Activated T-cell treated with anti-CD3 and anti-CD28 coated beads, Interleukin-2, amount 50 U/mL, for 48 hours (primary cell): ENCODE measurements around the gene CAPN10.
"Not testable (repeated sequence)": the region's sequence is repeated elsewhere in the genome, so short reads cannot be mapped to it uniquely, and the experiment has no call there.

ENCODE experiments used
- DNase-seq, 2 experiments: peaks; one replicate each; pipeline ENCODE4 v3.0.0-alpha.2; 2020

The CAPN10 gene

DNA sequence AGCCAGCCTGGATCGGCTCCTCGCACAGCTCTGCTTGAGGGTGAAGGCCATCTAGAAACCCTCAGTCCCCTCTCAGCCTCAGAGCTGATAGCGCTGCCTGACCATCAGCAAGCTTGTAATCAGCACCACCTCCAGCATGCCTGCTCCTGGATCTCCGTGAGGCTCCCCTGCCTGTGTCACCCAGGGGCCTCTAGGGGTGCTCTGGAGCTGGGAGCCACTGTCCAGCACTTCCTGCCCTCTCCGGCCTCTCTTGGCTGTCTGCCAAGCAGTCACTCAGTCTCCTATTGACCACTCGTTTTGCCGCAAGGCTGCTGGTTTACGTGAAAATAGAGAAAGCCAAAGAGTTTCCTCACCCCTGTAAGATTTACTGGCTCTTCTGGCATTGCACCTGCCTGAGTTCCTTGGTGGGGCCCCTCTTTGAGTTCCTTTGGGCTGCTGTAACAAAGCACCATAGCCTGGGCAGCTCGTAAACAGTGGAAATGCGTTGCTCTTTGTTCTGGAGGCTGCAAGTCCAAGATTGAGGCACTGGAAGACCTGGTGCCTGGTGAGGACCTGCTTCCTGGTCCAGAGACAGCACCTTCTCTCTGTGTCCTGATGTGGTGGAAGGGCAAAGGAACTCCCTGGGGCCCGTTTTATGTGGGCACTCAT is 17.9 kb downstream of the CAPN10 start:
- DNase-seq, result no peak

DNA sequence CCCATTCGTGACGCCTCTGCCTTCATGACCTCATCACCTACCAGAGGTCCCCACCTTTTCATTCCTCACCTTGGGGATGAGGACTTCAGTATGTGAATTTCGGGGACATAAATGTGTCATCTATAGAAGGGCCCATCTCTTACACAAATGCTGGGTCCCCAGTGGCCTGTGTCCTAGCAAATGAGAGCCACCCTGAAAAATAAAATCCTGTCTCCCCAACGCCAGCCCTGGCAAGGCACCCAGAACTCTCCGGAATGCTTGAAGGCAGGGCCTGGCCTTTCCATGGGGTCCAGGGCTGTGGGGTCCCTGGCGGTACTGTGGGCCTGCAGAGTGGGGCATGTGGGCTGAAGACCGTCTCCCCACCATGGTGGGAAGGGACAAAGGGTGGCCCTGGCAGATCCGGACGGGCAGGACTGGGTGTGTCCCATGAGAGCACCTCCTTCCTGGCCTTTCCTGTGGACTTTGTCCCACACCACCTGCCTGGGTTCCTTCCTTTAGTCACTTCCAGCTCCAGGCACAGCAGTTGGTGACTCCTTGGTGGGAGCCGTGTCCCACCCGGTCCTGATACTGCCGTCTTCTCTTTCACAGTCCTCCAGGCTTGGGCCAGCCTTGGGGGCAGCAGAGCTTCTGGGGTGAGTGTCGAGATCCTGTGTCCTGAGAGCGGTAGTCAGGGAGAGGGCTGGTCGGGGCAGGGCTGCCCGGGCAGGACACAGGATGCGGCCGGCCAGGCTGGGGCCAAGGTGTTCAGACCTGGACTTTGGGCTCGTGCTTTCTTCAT is 18.6 kb downstream of the CAPN10 start:
- DNase-seq, result no peak

- DNase-seq, result no peak
These were observed 19.6 kb downstream of the CAPN10 start for GRCh38 chr2:240605867-240606743.

DNA sequence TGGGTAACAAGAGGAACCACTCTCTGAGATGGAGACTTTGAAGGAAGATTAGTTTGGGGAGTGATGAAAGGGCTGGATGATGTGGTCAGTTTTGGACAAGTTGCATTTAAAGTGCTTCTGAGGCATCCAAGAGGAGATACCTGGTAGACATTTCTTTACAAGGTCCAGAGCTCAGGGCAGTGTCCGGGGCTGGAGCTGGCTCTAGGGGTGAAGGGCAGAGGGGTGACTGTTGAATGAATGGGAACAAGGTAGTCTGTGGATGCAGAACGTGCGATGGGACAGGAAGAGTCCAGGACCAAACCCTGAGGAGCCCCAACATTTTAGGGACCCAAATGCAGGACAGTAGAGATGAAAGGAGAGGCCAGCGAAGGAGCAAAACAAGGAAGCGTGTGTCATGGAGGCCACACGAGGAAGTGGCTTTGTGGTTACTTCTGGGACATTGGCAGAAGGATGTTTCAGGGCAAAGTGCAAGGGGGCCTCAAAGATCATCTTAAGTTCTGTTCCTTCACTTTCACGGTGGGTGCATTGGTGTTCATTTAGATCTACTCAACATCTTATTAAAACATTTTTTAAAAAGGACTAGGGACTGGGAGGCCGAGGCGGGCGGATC is 25.2 kb downstream of the CAPN10 start:
- no peak for DNase-seq

- no peak for DNase-seq
These were observed 27.2 kb downstream of the CAPN10 start for GRCh38 chr2:240613781-240614180.

GRCh38 chr2:240614391-240614790 is 27.9 kb downstream of the CAPN10 start:
- DNase-seq, result no peak

DNA sequence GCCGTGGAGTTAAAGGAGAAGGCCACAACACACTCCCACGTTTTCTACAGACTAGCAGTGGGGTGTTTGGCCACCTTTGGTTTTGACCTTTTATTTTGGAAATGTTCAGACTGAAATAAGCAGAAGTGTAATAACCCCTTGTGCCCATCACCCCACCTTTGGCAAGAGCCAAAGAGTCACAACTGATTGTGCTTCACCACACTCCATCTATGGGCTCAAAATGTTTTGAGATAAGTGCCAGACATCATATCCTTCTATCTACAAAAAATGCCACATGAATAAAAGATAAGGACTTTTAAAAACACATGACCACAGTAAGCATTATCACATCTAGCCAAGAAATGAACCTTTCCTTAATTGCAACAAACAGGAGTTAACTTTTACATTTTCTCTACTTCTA is 28.9 kb downstream of the CAPN10 start:
- DNase-seq, result no peak

- DNase-seq, result no peak
These were observed 29.4 kb downstream of the CAPN10 start for GRCh38 chr2:240615820-240616547.

DNA sequence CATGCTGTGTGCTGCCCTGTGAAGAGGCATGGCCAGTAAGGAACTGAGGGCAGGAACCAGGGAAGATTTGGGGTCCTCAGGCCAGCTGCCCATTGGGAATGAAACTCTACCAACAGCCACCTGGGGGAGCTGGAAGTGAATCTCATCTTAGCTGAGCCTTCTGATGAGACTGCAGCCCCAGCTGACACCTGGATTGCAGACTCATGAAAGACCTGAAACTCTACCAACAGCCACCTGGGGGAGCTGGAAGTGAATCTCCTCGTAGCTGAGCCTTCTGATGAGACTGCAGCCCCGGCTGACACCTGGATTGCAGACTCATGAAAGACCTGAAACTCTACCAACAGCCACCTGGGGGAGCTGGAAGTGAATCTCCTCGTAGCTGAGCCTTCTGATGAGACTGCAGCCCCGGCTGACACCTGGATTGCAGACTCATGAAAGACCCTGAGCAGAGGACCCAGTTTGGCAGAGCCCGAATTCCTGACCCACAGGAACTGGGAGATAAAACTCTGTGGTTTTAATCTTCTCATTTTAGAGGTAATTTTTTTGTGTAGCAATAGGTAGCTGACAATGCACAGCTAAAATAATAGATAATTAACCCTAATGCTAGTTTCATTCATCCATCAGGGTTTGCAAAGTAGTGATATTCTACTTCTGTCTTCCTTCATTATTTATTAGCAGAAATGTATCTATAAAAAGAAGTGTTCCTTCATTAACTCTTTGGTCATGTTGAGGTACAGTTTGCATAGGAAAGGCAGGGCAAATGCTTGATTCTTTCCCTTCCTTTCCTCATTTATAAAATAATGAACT is 30.5 kb downstream of the CAPN10 start:
- DNase-seq, result not testable (repeated sequence)

DNA sequence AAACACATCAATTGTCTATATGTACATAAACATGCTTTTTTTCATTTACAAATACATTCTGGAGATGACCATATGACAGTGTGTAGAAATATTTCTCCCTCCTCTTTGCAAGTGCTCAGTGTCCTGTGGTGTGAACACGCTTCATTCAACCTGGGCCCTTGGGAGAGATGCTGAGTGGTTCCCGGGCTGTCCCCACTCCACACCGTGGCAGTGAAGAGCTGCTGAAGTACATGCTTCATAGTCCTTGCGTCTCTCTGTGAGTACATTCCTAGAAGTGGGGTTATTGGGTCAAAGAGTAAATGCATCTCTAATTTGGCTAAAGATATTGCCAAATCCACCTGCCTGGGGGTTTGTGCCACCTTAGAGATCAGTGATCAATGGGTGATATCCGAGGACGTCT is 32.2 kb downstream of the CAPN10 start:
- no peak for DNase-seq

DNA sequence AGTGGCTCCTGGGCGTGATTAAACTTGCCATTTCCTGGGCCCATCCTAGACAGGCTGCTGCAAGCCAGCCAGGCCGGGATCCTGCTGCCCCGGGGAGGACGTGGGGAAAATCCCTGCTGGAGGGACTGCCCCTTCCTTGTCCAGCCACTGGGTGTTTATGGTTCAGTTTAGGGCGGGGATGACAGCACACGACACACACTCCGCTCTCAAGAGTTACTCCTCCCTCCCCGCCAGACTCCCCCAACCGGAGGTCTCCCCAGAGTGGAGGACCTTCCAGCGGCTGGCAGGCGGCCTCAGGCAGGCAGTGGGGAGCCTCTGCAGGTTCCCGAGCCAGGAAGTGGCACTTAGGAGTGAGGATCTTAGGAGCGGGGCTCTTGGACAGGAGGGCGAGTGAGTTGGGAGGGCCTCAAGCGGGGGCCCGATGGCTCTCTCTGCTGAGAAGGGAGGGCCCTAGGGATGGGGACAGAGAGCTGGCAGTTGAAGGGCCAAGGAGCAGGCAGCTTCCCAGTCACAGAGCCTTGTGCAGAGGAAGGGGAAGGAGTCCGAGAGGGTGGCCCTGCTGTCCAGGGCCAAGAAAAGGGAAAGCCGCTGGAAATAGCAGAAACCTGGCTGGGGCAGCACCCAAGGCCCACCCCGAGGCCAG is 33.1 kb downstream of the CAPN10 start:
- no peak for DNase-seq

- no peak for DNase-seq
These were observed 33.7 kb downstream of the CAPN10 start for GRCh38 chr2:240620149-240620731.

DNA sequence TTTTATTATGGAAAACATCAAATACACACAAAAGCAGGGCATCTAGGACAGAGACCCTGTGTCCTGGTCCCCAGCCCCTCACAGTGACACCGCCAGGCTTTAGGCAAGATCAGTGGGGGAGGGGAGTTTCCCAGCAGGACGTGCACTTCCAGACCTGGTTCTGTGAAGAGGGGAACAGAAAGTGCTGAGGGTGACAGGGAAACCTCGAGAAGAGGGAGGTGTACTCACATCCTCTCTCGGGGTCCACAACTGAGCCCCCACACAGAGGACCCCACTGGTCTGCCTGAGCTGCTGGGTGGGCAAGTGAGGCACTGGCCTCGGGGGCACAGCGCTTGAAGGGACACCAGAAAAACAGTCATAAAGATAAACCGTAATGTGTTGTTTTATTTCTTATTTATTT is 34.3 kb downstream of the CAPN10 start:
- DNase-seq, result no peak

- peak in 1 of 2 experiments; percentile 37 for DNase-seq
These were observed 35.5 kb downstream of the CAPN10 start for GRCh38 chr2:240622060-240622411.

GRCh38 chr2:240622531-240623235 is 36.1 kb downstream of the CAPN10 start:
- DNase-seq, result peak; percentile 69 to 73

- DNase-seq, result peak; percentile 34 to 51
These were observed 37.0 kb downstream of the CAPN10 start for GRCh38 chr2:240623531-240624010.

DNA sequence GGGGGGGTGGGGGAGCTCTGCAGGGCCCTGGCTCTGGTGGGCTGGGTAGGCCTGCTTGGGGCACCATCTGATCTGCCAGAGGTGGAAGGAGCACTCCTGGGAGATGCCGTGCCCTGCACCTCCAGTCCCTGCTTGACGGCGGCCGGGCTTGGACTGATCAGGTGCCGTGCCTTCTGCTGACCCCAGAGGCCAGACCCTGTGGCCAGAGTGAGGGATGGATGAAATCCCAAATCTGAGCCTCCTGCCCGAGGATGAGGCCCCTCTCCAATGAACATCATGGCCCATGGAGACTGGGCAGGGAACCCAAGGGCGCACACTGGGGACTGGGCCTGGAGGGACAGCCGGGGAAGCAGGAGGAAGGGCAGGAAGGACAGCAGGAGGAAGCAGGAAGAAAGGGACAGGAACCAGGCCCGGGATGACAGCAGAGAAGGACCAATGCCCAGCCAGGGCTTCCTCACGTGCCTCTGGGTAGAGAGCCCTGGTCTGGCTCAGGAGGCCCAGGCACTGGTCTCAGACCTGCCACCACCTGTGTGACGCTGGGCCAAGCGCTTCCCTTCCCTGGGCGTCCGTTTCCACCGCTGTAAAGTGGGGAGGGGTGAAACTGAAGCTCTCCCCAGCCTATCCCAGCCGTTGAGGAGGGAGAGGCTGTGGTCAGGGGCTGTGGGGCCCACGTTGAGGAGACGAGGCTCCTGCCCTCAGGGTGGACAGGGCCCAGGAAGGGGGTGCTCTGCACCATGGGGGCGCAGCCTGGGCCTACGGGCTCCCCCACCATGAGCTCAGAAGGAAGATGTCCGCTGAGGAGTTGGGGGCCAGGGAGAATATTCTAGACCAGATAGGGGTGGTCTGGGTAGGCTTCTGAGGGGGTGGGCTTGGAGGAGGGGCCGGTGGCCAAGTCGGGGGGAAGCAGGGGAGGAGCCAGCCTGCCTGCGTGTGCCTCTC is 37.7 kb downstream of the CAPN10 start:
- no peak for DNase-seq

DNA sequence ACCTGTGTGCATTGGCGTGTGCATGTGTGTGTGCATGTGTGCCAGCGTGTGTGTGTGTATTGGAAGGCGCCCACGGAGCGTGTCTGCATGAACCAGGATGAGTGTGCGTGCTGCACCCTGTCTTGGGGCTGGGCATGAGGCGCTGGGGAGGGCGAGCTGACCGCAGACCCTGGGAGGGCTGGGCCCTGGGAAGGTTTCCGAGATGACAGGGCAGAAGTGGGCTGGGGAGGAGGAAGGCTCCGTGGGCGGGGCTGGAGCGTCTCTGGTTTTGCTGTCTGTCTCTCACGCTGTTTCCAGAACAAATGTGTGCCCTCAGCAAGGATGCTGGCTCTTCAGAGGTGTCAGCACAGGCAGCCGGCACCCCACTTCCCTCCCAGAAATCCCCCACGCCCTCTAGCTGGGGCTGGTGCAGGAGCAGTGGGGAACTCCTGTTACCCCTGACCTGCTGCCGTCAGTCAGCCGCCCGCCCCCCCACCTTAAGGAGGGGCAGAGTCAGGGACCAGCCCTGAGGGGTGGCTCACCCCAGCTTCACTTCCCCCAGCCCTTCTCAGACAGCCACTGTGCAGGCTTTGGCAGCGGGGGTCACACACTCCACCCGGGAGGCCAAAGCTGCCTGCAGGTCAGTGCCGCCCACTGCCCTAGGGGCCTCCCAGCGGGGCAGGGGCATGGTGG is 38.6 kb downstream of the CAPN10 start, which contains the start of gene GPR35:
GPR35 (plus strand) TSS at position 531 of the 672 bp plus-strand sequence. CDS start 4,473 bp downstream, outside the sequence.
- DNase-seq, result peak; percentile 86 to 90
